WTC11 (cell line): ENCODE data around the gene FAM200B. TPM values are rescaled to one million over a fixed set of nuclear protein-coding genes. Genes with fewer than 3 reads are reported as not detected.

Experiments
- ATAC-seq: fragments of 200-7000 bp; cut with Tn5 transposase; 2 replicates; pipeline ENCODE4 v1.10.0; 2021; ENCODE audit warnings: mild to moderate bottlenecking, moderate library complexity
- CTCF ChIA-PET: fragments of 300-600 bp; sonication (Branson Sonifier 250); formaldehyde crosslinking; loops from one replicate; lab custom pipeline; 2021; ENCODE audit warnings: antibody characterized with exemption; lab: Charles Lee
- POLR2A ChIA-PET: fragments of 350-600 bp; sonication (Branson Sonifier 250); formaldehyde crosslinking; loops from one replicate; lab custom pipeline; 2021; ENCODE audit warnings: antibody characterized with exemption; lab: Charles Lee
- DNase-seq: peaks from one replicate; pipeline ENCODE4 v3.0.0; 2021; ENCODE audit warnings: low spot score
- H3K27ac Mint-ChIP-seq: 2 replicates; pipeline ENCODE4 v1.8.0; 2021; ENCODE audit warnings: mixed read lengths
- H3K27me3 Mint-ChIP-seq: 2 replicates; pipeline ENCODE4 v1.8.0; 2021; ENCODE audit warnings: low read depth, mild to moderate bottlenecking, moderate library complexity, mixed read lengths
- H3K36me3 Mint-ChIP-seq: 2 replicates; pipeline ENCODE4 v1.8.0; 2021; ENCODE audit warnings: mixed read lengths
- H3K4me1 Mint-ChIP-seq: 2 replicates; pipeline ENCODE4 v1.8.0; 2022; ENCODE audit warnings: mixed read lengths
- H3K4me3 Mint-ChIP-seq: 2 replicates; pipeline ENCODE4 v1.8.0; 2021; ENCODE audit warnings: mild to moderate bottlenecking, moderate library complexity, mixed read lengths
- H3K9me3 Mint-ChIP-seq: 2 replicates; pipeline ENCODE4 v1.8.0; 2021; ENCODE audit warnings: mixed read lengths
- CBFB ChIP-seq: sonication (generic); formaldehyde crosslinking; IDR thresholded peaks from 2 replicates; pipeline ENCODE4 v1.8.1; 2022; ENCODE audit warnings: mild to moderate bottlenecking, low read depth, missing genetic modification reagents
- FOXK1 ChIP-seq: sonication (generic); formaldehyde crosslinking; IDR thresholded peaks from 2 replicates; pipeline ENCODE4 v1.8.0; 2022; ENCODE audit warnings: mild to moderate bottlenecking, moderate library complexity, missing genetic modification reagents
- FOXP1 ChIP-seq: sonication (generic); formaldehyde crosslinking; IDR thresholded peaks from 2 replicates; pipeline ENCODE4 v1.8.0; 2022; ENCODE audit warnings: missing genetic modification reagents, mild to moderate bottlenecking, moderate library complexity, borderline replicate concordance
- HMGA2 ChIP-seq: fragments of 250-450 bp; sonication (Bioruptor Pico); IDR thresholded peaks from 2 replicates; pipeline ENCODE4 v1.4.0; 2021; ENCODE audit warnings: mild to moderate bottlenecking, moderate library complexity
- IRF2 ChIP-seq: sonication (generic); formaldehyde crosslinking; IDR thresholded peaks from 2 replicates; pipeline ENCODE4 v1.8.0; 2022; ENCODE audit warnings: low read depth, missing genetic modification reagents, borderline replicate concordance
- NR2C2 ChIP-seq: sonication (generic); formaldehyde crosslinking; IDR thresholded peaks from 2 replicates; pipeline ENCODE4 v1.8.0; 2022; ENCODE audit warnings: mild to moderate bottlenecking, missing genetic modification reagents
- TEAD4 ChIP-seq: sonication (generic); formaldehyde crosslinking; IDR thresholded peaks from 2 replicates; pipeline ENCODE4 v1.8.0; 2022; ENCODE audit warnings: mild to moderate bottlenecking, missing genetic modification reagents
- ZNF121 ChIP-seq: sonication (generic); formaldehyde crosslinking; IDR thresholded peaks from 2 replicates; pipeline ENCODE4 v1.8.0; 2023; ENCODE audit warnings: missing genetic modification reagents
- ZNF263 ChIP-seq: sonication (generic); formaldehyde crosslinking; IDR thresholded peaks from 2 replicates; pipeline ENCODE4 v1.8.1; 2022; ENCODE audit warnings: low read depth, mild to moderate bottlenecking, moderate library complexity, missing genetic modification reagents
- total RNA-seq: library from RNA; stranded (reverse); gene quantifications from 3 replicates; pipeline ENCODE4 v1.2.3, GENCODE V29; 2021
- TF ChIP-seq, protein P1 (sequence below): fragments of 250-450 bp; sonication (Bioruptor Pico); IDR thresholded peaks from 2 replicates; pipeline ENCODE4 v2.1.2; 2022; ENCODE audit warnings: mild to moderate bottlenecking, moderate library complexity
- TF ChIP-seq, protein P2 (sequence below): sonication (generic); formaldehyde crosslinking; conservative IDR thresholded peaks from 2 replicates; pipeline ENCODE4 v1.8.1; 2022; ENCODE audit warnings: mild to moderate bottlenecking, missing genetic modification reagents
- TF ChIP-seq, protein P3 (sequence below): sonication (generic); formaldehyde crosslinking; IDR thresholded peaks from 2 replicates; pipeline ENCODE4 v1.8.1; 2022; ENCODE audit warnings: mild to moderate bottlenecking, moderate library complexity, missing genetic modification reagents
- TF ChIP-seq, protein P4 (sequence below): sonication (generic); formaldehyde crosslinking; IDR thresholded peaks from 2 replicates; pipeline ENCODE4 v1.8.1; 2022; ENCODE audit warnings: low read depth, mild to moderate bottlenecking, moderate library complexity, missing genetic modification reagents, borderline replicate concordance
- TF ChIP-seq, protein P5 (sequence below): sonication (generic); formaldehyde crosslinking; IDR thresholded peaks from 2 replicates; pipeline ENCODE4 v1.8.0; 2022; ENCODE audit warnings: mild to moderate bottlenecking, missing genetic modification reagents
- TF ChIP-seq, protein P6 (sequence below): sonication (generic); formaldehyde crosslinking; conservative IDR thresholded peaks from 2 replicates; pipeline ENCODE4 v1.8.1; 2023; ENCODE audit warnings: mild to moderate bottlenecking, low read depth, missing genetic modification reagents, moderate library complexity
- TF ChIP-seq, protein P7 (sequence below): sonication (generic); formaldehyde crosslinking; IDR thresholded peaks from 2 replicates; pipeline ENCODE4 v1.8.1; 2023; ENCODE audit warnings: mild to moderate bottlenecking, missing genetic modification reagents
- TF ChIP-seq, protein P8 (sequence below): sonication (generic); formaldehyde crosslinking; IDR thresholded peaks from 2 replicates; pipeline ENCODE4 v1.8.1; 2023; ENCODE audit warnings: mild to moderate bottlenecking, moderate library complexity, missing genetic modification reagents
- TF ChIP-seq, protein P9 (sequence below): sonication (generic); formaldehyde crosslinking; IDR thresholded peaks from 2 replicates; pipeline ENCODE4 v1.8.1; 2023; ENCODE audit warnings: mild to moderate bottlenecking, missing genetic modification reagents

FAM200B gene
- total RNA-seq, 1 experiment from 2014 or later, result 28.4 TPM

DNA sequence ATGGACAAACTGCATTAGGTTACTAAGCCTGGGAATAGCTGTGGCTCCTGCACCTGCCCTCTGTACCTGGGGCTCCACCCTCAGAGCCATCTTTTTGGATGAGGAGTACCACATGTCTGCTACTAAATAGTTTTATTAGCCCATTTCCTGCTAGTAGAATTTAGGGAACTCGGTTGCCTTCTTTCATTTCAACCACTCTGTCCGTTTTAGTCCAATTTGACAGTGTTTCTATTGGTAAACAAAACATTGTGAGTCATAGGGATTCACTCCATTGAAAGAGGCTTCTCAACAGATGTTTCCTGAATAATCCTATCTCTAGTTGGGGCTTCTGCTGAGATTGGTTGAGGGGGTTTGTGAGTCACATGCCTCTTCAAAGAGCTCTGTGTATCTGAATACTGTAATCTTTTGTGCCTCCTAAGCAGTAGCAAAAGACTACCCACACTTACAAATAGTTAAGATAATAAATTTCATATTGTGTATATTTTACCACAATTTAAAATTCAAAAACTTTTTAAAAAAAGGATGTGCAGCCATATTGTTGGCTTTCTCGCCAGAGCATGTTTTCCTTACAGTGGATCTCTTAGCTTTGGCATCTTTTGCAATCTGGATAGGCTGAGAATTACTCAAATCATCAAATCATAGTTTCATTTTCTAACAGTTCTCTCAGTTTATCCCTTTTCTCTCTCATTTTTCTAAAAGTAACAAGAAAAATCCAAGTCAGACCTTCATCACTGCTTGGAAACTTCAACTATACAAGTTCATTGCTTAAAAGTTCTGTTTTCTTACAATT is 9.9 kb downstream of the FAM200B start (continued):
- no peak for TF ChIP-seq CBFB (CRISPR knock-in tag)

DNA sequence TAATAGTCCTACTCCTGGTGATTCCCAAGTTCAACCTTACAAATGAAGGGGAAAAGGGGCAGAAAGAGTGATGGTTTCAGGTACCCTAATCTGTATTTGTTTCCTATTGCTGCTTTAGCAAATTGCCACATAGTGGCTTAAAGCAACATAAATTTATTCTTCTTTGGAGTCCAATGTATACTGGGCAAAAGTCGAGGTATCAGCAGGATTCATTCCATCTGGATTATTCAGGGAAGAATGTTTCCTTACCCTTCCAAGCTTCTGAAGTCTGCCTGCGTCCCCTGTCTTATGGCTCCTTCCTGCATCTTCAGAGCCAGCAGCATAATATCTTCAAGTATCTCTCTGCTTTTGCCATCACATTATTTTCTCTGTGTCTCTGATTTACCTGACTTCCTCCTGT is 11.0 kb downstream of the FAM200B start:
- no peak for DNase-seq
- POLR2A ChIA-PET, result no interaction called here
- H3K27me3 Mint-ChIP-seq, result no peaks in the 10 kb centered on the region
- H3K9me3 Mint-ChIP-seq, result peaks cover 20% of the 10 kb centered on the region; the same call in 1 of the 2 replicates
- TF ChIP-seq FOXP1, result no peak
- TF ChIP-seq NR2C2 (CRISPR knock-in tag), result no peak
- TF ChIP-seq, protein P1, sequence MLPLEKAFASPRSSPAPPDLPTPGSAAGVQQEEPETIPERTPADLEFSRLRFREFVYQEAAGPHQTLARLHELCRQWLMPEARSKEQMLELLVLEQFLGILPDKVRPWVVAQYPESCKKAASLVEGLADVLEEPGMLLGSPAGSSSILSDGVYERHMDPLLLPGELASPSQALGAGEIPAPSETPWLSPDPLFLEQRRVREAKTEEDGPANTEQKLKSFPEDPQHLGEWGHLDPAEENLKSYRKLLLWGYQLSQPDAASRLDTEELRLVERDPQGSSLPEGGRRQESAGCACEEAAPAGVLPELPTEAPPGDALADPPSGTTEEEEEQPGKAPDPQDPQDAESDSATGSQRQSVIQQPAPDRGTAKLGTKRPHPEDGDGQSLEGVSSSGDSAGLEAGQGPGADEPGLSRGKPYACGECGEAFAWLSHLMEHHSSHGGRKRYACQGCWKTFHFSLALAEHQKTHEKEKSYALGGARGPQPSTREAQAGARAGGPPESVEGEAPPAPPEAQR (CRISPR knock-in tag), result no peak
- TF ChIP-seq ZNF121 (CRISPR knock-in tag), result no peak
- TF ChIP-seq, protein P2, sequence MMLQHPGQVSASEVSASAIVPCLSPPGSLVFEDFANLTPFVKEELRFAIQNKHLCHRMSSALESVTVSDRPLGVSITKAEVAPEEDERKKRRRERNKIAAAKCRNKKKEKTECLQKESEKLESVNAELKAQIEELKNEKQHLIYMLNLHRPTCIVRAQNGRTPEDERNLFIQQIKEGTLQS, result no peak
- TF ChIP-seq, protein P3, sequence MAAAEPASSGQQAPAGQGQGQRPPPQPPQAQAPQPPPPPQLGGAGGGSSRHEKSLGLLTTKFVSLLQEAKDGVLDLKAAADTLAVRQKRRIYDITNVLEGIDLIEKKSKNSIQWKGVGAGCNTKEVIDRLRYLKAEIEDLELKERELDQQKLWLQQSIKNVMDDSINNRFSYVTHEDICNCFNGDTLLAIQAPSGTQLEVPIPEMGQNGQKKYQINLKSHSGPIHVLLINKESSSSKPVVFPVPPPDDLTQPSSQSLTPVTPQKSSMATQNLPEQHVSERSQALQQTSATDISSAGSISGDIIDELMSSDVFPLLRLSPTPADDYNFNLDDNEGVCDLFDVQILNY, result no peak
- TF ChIP-seq, protein P4, sequence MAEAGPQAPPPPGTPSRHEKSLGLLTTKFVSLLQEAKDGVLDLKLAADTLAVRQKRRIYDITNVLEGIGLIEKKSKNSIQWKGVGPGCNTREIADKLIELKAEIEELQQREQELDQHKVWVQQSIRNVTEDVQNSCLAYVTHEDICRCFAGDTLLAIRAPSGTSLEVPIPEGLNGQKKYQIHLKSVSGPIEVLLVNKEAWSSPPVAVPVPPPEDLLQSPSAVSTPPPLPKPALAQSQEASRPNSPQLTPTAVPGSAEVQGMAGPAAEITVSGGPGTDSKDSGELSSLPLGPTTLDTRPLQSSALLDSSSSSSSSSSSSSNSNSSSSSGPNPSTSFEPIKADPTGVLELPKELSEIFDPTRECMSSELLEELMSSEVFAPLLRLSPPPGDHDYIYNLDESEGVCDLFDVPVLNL (CRISPR knock-in tag), result no peak
- TF ChIP-seq, protein P5, sequence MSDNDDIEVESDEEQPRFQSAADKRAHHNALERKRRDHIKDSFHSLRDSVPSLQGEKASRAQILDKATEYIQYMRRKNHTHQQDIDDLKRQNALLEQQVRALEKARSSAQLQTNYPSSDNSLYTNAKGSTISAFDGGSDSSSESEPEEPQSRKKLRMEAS (CRISPR knock-in tag), result no peak
- TF ChIP-seq, protein P6, sequence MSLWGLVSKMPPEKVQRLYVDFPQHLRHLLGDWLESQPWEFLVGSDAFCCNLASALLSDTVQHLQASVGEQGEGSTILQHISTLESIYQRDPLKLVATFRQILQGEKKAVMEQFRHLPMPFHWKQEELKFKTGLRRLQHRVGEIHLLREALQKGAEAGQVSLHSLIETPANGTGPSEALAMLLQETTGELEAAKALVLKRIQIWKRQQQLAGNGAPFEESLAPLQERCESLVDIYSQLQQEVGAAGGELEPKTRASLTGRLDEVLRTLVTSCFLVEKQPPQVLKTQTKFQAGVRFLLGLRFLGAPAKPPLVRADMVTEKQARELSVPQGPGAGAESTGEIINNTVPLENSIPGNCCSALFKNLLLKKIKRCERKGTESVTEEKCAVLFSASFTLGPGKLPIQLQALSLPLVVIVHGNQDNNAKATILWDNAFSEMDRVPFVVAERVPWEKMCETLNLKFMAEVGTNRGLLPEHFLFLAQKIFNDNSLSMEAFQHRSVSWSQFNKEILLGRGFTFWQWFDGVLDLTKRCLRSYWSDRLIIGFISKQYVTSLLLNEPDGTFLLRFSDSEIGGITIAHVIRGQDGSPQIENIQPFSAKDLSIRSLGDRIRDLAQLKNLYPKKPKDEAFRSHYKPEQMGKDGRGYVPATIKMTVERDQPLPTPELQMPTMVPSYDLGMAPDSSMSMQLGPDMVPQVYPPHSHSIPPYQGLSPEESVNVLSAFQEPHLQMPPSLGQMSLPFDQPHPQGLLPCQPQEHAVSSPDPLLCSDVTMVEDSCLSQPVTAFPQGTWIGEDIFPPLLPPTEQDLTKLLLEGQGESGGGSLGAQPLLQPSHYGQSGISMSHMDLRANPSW (CRISPR knock-in tag), result no peak
- TF ChIP-seq, protein P7, sequence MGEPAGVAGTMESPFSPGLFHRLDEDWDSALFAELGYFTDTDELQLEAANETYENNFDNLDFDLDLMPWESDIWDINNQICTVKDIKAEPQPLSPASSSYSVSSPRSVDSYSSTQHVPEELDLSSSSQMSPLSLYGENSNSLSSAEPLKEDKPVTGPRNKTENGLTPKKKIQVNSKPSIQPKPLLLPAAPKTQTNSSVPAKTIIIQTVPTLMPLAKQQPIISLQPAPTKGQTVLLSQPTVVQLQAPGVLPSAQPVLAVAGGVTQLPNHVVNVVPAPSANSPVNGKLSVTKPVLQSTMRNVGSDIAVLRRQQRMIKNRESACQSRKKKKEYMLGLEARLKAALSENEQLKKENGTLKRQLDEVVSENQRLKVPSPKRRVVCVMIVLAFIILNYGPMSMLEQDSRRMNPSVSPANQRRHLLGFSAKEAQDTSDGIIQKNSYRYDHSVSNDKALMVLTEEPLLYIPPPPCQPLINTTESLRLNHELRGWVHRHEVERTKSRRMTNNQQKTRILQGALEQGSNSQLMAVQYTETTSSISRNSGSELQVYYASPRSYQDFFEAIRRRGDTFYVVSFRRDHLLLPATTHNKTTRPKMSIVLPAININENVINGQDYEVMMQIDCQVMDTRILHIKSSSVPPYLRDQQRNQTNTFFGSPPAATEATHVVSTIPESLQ (CRISPR knock-in tag), result no peak
- no peak for TF ChIP-seq HMGA2
- TF ChIP-seq, all 79 proteins: peak for 0
- CTCF ChIA-PET, result no interaction called here
- H3K4me3 Mint-ChIP-seq, result no peak overlapping the region
- H3K27ac Mint-ChIP-seq, result no peak overlapping the region
- H3K4me1 Mint-ChIP-seq, result peaks cover 42% of the 10 kb centered on the region
- H3K36me3 Mint-ChIP-seq, result peaks cover 8% of the 10 kb centered on the region
- ATAC-seq, result no peak

DNA sequence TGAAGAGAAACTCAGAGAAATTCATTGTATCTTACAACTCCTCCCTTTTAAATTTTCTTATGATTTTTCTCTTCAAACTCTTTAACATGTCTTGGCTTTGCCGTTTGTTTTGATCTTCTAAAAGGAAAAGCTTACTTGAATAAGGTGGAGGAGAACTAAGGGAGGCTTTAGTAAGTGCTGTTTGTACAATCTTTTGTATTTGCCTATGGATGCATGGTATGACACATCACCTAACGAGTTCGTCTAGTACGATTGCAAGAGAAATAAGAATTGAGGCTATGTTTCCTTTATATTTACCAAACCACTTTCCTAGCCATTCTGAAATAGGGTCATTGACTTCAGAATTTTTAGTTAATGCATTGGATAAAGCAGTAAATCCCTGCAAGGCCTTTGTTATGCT is 12.8 kb downstream of the FAM200B start:
- ATAC-seq, result no peak
- no peak for TF ChIP-seq TEAD4 (CRISPR knock-in tag)
- TF ChIP-seq FOXK1, result no peak
- TF ChIP-seq, protein P8, sequence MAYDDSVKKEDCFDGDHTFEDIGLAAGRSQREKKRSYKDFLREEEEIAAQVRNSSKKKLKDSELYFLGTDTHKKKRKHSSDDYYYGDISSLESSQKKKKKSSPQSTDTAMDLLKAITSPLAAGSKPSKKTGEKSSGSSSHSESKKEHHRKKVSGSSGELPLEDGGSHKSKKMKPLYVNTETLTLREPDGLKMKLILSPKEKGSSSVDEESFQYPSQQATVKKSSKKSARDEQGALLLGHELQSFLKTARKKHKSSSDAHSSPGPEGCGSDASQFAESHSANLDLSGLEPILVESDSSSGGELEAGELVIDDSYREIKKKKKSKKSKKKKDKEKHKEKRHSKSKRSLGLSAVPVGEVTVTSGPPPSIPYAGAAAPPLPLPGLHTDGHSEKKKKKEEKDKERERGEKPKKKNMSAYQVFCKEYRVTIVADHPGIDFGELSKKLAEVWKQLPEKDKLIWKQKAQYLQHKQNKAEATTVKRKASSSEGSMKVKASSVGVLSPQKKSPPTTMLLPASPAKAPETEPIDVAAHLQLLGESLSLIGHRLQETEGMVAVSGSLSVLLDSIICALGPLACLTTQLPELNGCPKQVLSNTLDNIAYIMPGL (CRISPR knock-in tag), result no peak
- no peak for TF ChIP-seq IRF2
- TF ChIP-seq, protein P9, sequence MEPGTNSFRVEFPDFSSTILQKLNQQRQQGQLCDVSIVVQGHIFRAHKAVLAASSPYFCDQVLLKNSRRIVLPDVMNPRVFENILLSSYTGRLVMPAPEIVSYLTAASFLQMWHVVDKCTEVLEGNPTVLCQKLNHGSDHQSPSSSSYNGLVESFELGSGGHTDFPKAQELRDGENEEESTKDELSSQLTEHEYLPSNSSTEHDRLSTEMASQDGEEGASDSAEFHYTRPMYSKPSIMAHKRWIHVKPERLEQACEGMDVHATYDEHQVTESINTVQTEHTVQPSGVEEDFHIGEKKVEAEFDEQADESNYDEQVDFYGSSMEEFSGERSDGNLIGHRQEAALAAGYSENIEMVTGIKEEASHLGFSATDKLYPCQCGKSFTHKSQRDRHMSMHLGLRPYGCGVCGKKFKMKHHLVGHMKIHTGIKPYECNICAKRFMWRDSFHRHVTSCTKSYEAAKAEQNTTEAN, result no peak
- TF ChIP-seq, protein P5 (CRISPR knock-in tag), result no peak
- TF ChIP-seq ZNF263 (CRISPR knock-in tag), result no peak

More for the DNA sequence above, 12.8 kb downstream of the FAM200B start:
- no peak for DNase-seq
- ChIA-PET POLR2A (no interaction called here), CTCF (no interaction called here)
- peaks cover 12% of the 10 kb centered on the region for H3K36me3 Mint-ChIP-seq
- no peak overlapping the region for H3K4me3 Mint-ChIP-seq
- H3K9me3 Mint-ChIP-seq, result peaks cover 34% of the 10 kb centered on the region
- no peak overlapping the region for H3K27ac Mint-ChIP-seq
- peaks cover 49% of the 10 kb centered on the region for H3K4me1 Mint-ChIP-seq
- H3K27me3 Mint-ChIP-seq, result no peaks in the 10 kb centered on the region; the same call in 1 of the 2 replicates
